SK-N-SH (cell line): ENCODE measurements around the gene CRHBP. TPM values are rescaled to one million over a fixed set of nuclear protein-coding genes. Genes with fewer than 3 reads are reported as not detected.
"Not testable (repeated sequence)": the region's sequence is repeated elsewhere in the genome, so short reads cannot be mapped to it uniquely, and the experiment has no call there.

Experiments used
- CTCF ChIA-PET: fragments of 300-600, 350-600 bp; formaldehyde crosslinking; extraction: SDS; loops from one replicate; lab custom pipeline; 2021; lab: Yijun Ruan, JAX
- POLR2A ChIA-PET: fragments of 350-600 bp; sonication (Branson Sonifier 250); formaldehyde crosslinking; extraction: SDS; loops from one replicate; lab custom pipeline; 2020; ENCODE audit warnings: antibody characterized with exemption, inconsistent platforms; lab: Yijun Ruan, JAX
- DNase-seq: peaks from one replicate; pipeline ENCODE4 v3.0.0; 2012
- H2AFZ ChIP-seq: fragments of 200-600 bp; sonication (generic); 2 replicates; pipeline ENCODE4 v1.8.1; 2016; ENCODE audit warnings: antibody characterized with exemption, mild to moderate bottlenecking, low read depth
- H3F3A ChIP-seq: fragments of 200-600 bp; sonication (generic); replicated peaks from 2 replicates; pipeline ENCODE3; 2016; ENCODE audit warnings: antibody characterized with exemption, mild to moderate bottlenecking; ENCODE audit not compliant: insufficient read depth
- H3K27ac ChIP-seq, 2 experiments: fragments of 200-500 bp in 1 of 2; fragments of 200-600 bp in 1 of 2; sonication (Bioruptor generic) in 1 of 2; sonication (generic), shearing (Covaris generic) in 1 of 2; 2 replicates each; pipeline versions ENCODE4 v1.5.1 to v1.6.1; 2014 to 2016; ENCODE audit warnings: low read depth in 2 of 2, inconsistent platforms in 1 of 2, low read length in 1 of 2, mild to moderate bottlenecking in 1 of 2, mixed read lengths in 1 of 2
- H3K27me3 ChIP-seq: fragments of 200-600 bp; sonication (generic), shearing (Covaris generic); 2 replicates; pipeline ENCODE4 v1.6.1; 2016; ENCODE audit warnings: mixed run types; ENCODE audit not compliant: insufficient read depth
- H3K36me3 ChIP-seq, 2 experiments: fragments of 200-500 bp in 1 of 2; fragments of 200-600 bp in 1 of 2; sonication (Bioruptor generic) in 1 of 2; sonication (generic) in 1 of 2; replicated peaks in 1 of 2; 2 replicates each; pipeline versions ENCODE3 to v1.5.1; 2014 to 2016; ENCODE audit warnings: low read length in 1 of 2, mild to moderate bottlenecking in 1 of 2; ENCODE audit not compliant: insufficient read depth in 2 of 2, control insufficient read depth in 1 of 2
- H3K4me1 ChIP-seq, 2 experiments: fragments of 200-500 bp in 1 of 2; fragments of 200-600 bp in 1 of 2; sonication (Bioruptor generic) in 1 of 2; sonication (generic), shearing (Covaris generic) in 1 of 2; 2 replicates each; pipeline versions ENCODE4 v1.5.1 to v1.6.1; 2014 to 2016; ENCODE audit warnings: low read depth in 1 of 2, low read length in 1 of 2, mixed run types in 1 of 2; ENCODE audit not compliant: insufficient read depth in 2 of 2, control insufficient read depth in 1 of 2
- H3K4me2 ChIP-seq: fragments of 200-600 bp; sonication (generic), shearing (Covaris generic); 2 replicates; pipeline ENCODE4 v1.6.1; 2017; ENCODE audit warnings: mixed run types
- H3K4me3 ChIP-seq, 2 experiments: fragments of 200-500 bp in 1 of 2; fragments of 200-600 bp in 1 of 2; sonication (Bioruptor generic) in 1 of 2; sonication (generic), shearing (Covaris generic) in 1 of 2; 2 replicates each; pipeline versions ENCODE4 v1.5.1 to v1.8.1; 2014 to 2016; ENCODE audit warnings: low read depth in 2 of 2, inconsistent platforms in 1 of 2, low read length in 1 of 2, mild to moderate bottlenecking in 1 of 2, mixed read lengths in 1 of 2, moderate library complexity in 1 of 2
- H3K79me2 ChIP-seq: fragments of 200-600 bp; sonication (generic); 2 replicates; pipeline ENCODE4 v1.8.1; 2017; ENCODE audit warnings: mild to moderate bottlenecking; ENCODE audit not compliant: insufficient read depth
- H3K9ac ChIP-seq: fragments of 200-600 bp; sonication (generic); 2 replicates; pipeline ENCODE4 v1.6.1; 2017; ENCODE audit warnings: mixed run types
- H3K9me2 ChIP-seq: fragments of 200-600 bp; sonication (generic); 2 replicates; pipeline ENCODE4 v1.6.1; 2017; ENCODE audit warnings: mixed run types
- H3K9me3 ChIP-seq: fragments of 200-600 bp; sonication (generic); 2 replicates; pipeline ENCODE4 v1.6.1; 2017; ENCODE audit warnings: mixed run types, mild to moderate bottlenecking, moderate library complexity
- H4K20me1 ChIP-seq: fragments of 200-600 bp; sonication (generic); 2 replicates; pipeline ENCODE4 v1.6.1; 2017; ENCODE audit warnings: mild to moderate bottlenecking, mixed run types; ENCODE audit not compliant: insufficient read depth
- CHD2 ChIP-seq: fragments of 150-350 bp; IDR thresholded peaks from 2 replicates; pipeline ENCODE4 v1.6.1; 2018; ENCODE audit warnings: low read length; ENCODE audit not compliant: partially characterized antibody
- CTCF ChIP-seq: fragments of 200-600 bp; sonication (generic); IDR thresholded peaks from 2 replicates; pipeline ENCODE4 v1.6.1; 2017; ENCODE audit warnings: antibody characterized with exemption, mild to moderate bottlenecking, moderate library complexity
- EP300 ChIP-seq, 2 experiments: IDR thresholded peaks; 2 replicates each; pipeline versions ENCODE4 v1.4.0 to v1.6.1; 2012; ENCODE audit warnings: borderline replicate concordance in 1 of 2, low read depth in 1 of 2, low read length in 1 of 2
- FOSL2 ChIP-seq: IDR thresholded peaks from 2 replicates; pipeline ENCODE4 v1.4.0; 2012; ENCODE audit warnings: low read depth, mild to moderate bottlenecking, moderate library complexity, borderline replicate concordance
- JUND ChIP-seq: IDR thresholded peaks from 2 replicates; pipeline ENCODE4 v1.4.0; 2012
- MEF2A ChIP-seq: IDR thresholded peaks from 2 replicates; pipeline ENCODE4 v1.4.0; 2012; ENCODE audit warnings: low read depth, borderline replicate concordance
- RFX5 ChIP-seq: IDR thresholded peaks from 2 replicates; pipeline ENCODE4 v1.6.1; 2012; ENCODE audit warnings: mild to moderate bottlenecking, improper control_type of control experiment, low read length
- RXRA ChIP-seq: IDR thresholded peaks from 2 replicates; pipeline ENCODE4 v1.4.0; 2012; ENCODE audit warnings: low read depth, mild to moderate bottlenecking, borderline replicate concordance
- SIN3A ChIP-seq: IDR thresholded peaks from 2 replicates; pipeline ENCODE4 v1.6.1; 2012; ENCODE audit warnings: low read depth, mild to moderate bottlenecking, low read length, moderate library complexity, borderline replicate concordance
- TAF1 ChIP-seq: IDR thresholded peaks from 2 replicates; pipeline ENCODE4 v1.6.1; 2012; ENCODE audit warnings: low read depth, mild to moderate bottlenecking, low read length, moderate library complexity, borderline replicate concordance
- TCF12 ChIP-seq: IDR thresholded peaks from 2 replicates; pipeline ENCODE4 v1.4.0; 2012
- TEAD4 ChIP-seq: IDR thresholded peaks from 2 replicates; pipeline ENCODE4 v1.4.0; 2012; ENCODE audit warnings: mild to moderate bottlenecking, borderline replicate concordance; ENCODE audit not compliant: insufficient read depth
- WGBS: methylation state at CpG from one replicate; pipeline ENCODE4 v1.1.6; 2017; ENCODE audit warnings: low lambda C conversion rate; 5-methylcytosine and 5-hydroxymethylcytosine counted together
- polyA plus RNA-seq, 3 experiments: library from polyadenylated mRNA; depleted of rRNA; stranded (reverse); fragments of >200 nt; gene quantifications; 2 replicates each; pipeline ENCODE4 v1.2.3, GENCODE V29; 2012

CRHBP gene
- polyA plus RNA-seq, 1 of the 3 experiments (the other 2 are of a cell fraction): not detected

GRCh38 chr5:76986825-76987526 lies 34.1 kb downstream of the CRHBP start:
- TF ChIP-seq JUND (no peak), TCF12 (no peak), CTCF (no peak), RXRA (no peak)
- Histone ChIP-seq H3K79me2 (no peaks in the 10 kb centered on the region), H3K9me2 (no peaks in the 10 kb centered on the region), H3K27me3 (no peaks in the 10 kb centered on the region), H3K27ac (no peak overlapping the region), H3K4me2 (no peak overlapping the region), H2AFZ (no peak overlapping the region), H4K20me1 (no peaks in the 10 kb centered on the region), H3K9ac (no peak overlapping the region), H3F3A (no peaks in the 10 kb centered on the region), H3K9me3 (no peaks in the 10 kb centered on the region), H3K4me3 (no peak overlapping the region), H3K4me1 (no peaks in the 10 kb centered on the region; a peak in 1 of 4 replicates), H3K36me3 (no peaks in the 10 kb centered on the region)
- no peak for DNase-seq
- WGBS: 65% methylated on average over 6 of the region's 6 CpGs
- POLR2A ChIA-PET: no interaction called here
- CTCF ChIA-PET: interaction anchor here (0.8 kb wide), 1 partner anchor 157 kb away, joined by 3 read pairs; no protein-coding TSS in a partner anchor

- Histone ChIP-seq H3K4me2 (no peak overlapping the region), H2AFZ (no peak overlapping the region), H3F3A (no peaks in the 10 kb centered on the region), H3K9me3 (no peaks in the 10 kb centered on the region), H3K27me3 (no peaks in the 10 kb centered on the region), H3K36me3 (no peaks in the 10 kb centered on the region), H4K20me1 (no peaks in the 10 kb centered on the region), H3K79me2 (no peaks in the 10 kb centered on the region), H3K9ac (no peak overlapping the region), H3K9me2 (no peaks in the 10 kb centered on the region), H3K4me1 (no peaks in the 10 kb centered on the region; a peak in 1 of 4 replicates), H3K27ac (no peak overlapping the region), H3K4me3 (no peak overlapping the region)
- ChIA-PET CTCF (interaction anchor here (1.5 kb wide), 1 partner anchor 28 kb away, joined by 4 read pairs; no protein-coding TSS in a partner anchor), POLR2A (no interaction called here)
- 43% methylated on average over 5 of the region's 5 CpGs for WGBS
- no peak for DNase-seq
- TF ChIP-seq MEF2A (no peak), CHD2 (no peak), FOSL2 (no peak), TEAD4 (no peak), TAF1 (no peak), SIN3A (no peak), EP300 (IDR thresholded peaks at IDR 0.05; ENCODE audit: borderline replicate concordance in 1 of 2, low read depth in 1 of 2, low read length in 1 of 2) (no peak), RXRA (no peak), RFX5 (no peak)
Measured at GRCh38 chr5:76990899-76991459, 38.1 kb downstream of the CRHBP start.

- H4K20me1 ChIP-seq, CTCF ChIA-PET, H3K79me2 ChIP-seq, H3K27me3 ChIP-seq, H3K4me3 ChIP-seq, H2AFZ ChIP-seq, H3K9me2 ChIP-seq, H3K27ac ChIP-seq, POLR2A ChIA-PET, DNase-seq, H3K36me3 ChIP-seq, H3K4me2 ChIP-seq, H3F3A ChIP-seq, H3K4me1 ChIP-seq, H3K9me3 ChIP-seq, H3K9ac ChIP-seq: not testable (repeated sequence)
- whole genome bisulfite sequencing: 84% methylated on average over 9 of the region's 9 CpGs
Measured at GRCh38 chr5:76993436-76993835, 40.6 kb downstream of the CRHBP start.
